ENCODE results near the gene DENND4A.

DNA sequence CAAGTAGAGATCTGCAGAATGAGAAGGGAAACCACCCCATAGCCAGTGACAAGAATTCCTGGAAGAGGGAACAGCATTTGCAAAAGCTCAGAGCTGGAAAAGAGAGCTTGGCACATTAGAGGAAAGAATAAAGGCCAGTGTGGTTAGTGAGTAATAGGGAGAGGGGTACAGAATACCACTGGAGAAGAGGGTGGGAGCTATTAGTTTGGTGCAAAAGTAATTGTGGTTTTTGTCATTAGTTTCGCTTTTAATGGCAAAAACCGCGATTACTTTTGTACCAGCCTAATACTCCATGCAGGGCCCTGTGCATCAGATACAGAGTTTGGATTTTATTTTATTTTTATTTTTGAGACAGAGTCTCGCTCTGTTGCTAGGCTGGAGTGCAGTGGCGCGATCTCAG is 160.6 kb downstream of the DENND4A start:
- no peak for TF ChIP-seq RCOR1 (IDR thresholded peaks at IDR 0.05; ENCODE audit: low read depth, low read length)
- no peak for TF ChIP-seq ELK1 (IDR thresholded peaks at IDR 0.05; ENCODE audit: low read depth, low read length)
- TF ChIP-seq SREBF2 (IDR thresholded peaks at IDR 0.05): no peak
